ENCODE results near the gene F8A3.
"Not testable (repeated sequence)": the region's sequence is repeated elsewhere in the genome, so short reads cannot be mapped to it uniquely, and the experiment has no call there.

GRCh38 chrX:155491421-155491820, 33.0 kb upstream of the F8A3 start:
- TF ChIP-seq CTCF, POLR2A (IDR thresholded peaks at IDR 0.05): not testable (repeated sequence)
